SK-N-SH (cell line): ENCODE measurements around the gene WNT2. TPM values are rescaled to one million over a fixed set of nuclear protein-coding genes. Genes with fewer than 3 reads are reported as not detected.

Experiments
- CTCF ChIA-PET: fragments of 300-600, 350-600 bp; formaldehyde crosslinking; extraction: SDS; loops from one replicate; lab custom pipeline; 2021; lab: Yijun Ruan, JAX
- POLR2A ChIA-PET: fragments of 350-600 bp; sonication (Branson Sonifier 250); formaldehyde crosslinking; extraction: SDS; loops from one replicate; lab custom pipeline; 2020; ENCODE audit warnings: antibody characterized with exemption, inconsistent platforms; lab: Yijun Ruan, JAX
- DNase-seq: peaks from one replicate; pipeline ENCODE4 v3.0.0; 2012
- H2AFZ ChIP-seq: fragments of 200-600 bp; sonication (generic); 2 replicates; pipeline ENCODE4 v1.8.1; 2016; ENCODE audit warnings: antibody characterized with exemption, mild to moderate bottlenecking, low read depth
- H3F3A ChIP-seq: fragments of 200-600 bp; sonication (generic); replicated peaks from 2 replicates; pipeline ENCODE3; 2016; ENCODE audit warnings: antibody characterized with exemption, mild to moderate bottlenecking; ENCODE audit not compliant: insufficient read depth
- H3K27ac ChIP-seq, 2 experiments: fragments of 200-500 bp in 1 of 2; fragments of 200-600 bp in 1 of 2; sonication (Bioruptor generic) in 1 of 2; sonication (generic), shearing (Covaris generic) in 1 of 2; 2 replicates each; pipeline versions ENCODE4 v1.5.1 to v1.6.1; 2014 to 2016; ENCODE audit warnings: low read depth in 2 of 2, inconsistent platforms in 1 of 2, low read length in 1 of 2, mild to moderate bottlenecking in 1 of 2, mixed read lengths in 1 of 2
- H3K27me3 ChIP-seq: fragments of 200-600 bp; sonication (generic), shearing (Covaris generic); 2 replicates; pipeline ENCODE4 v1.6.1; 2016; ENCODE audit warnings: mixed run types; ENCODE audit not compliant: insufficient read depth
- H3K36me3 ChIP-seq, 2 experiments: fragments of 200-500 bp in 1 of 2; fragments of 200-600 bp in 1 of 2; sonication (Bioruptor generic) in 1 of 2; sonication (generic) in 1 of 2; replicated peaks in 1 of 2; 2 replicates each; pipeline versions ENCODE3 to v1.5.1; 2014 to 2016; ENCODE audit warnings: low read length in 1 of 2, mild to moderate bottlenecking in 1 of 2; ENCODE audit not compliant: insufficient read depth in 2 of 2, control insufficient read depth in 1 of 2
- H3K4me1 ChIP-seq, 2 experiments: fragments of 200-500 bp in 1 of 2; fragments of 200-600 bp in 1 of 2; sonication (Bioruptor generic) in 1 of 2; sonication (generic), shearing (Covaris generic) in 1 of 2; 2 replicates each; pipeline versions ENCODE4 v1.5.1 to v1.6.1; 2014 to 2016; ENCODE audit warnings: low read depth in 1 of 2, low read length in 1 of 2, mixed run types in 1 of 2; ENCODE audit not compliant: insufficient read depth in 2 of 2, control insufficient read depth in 1 of 2
- H3K4me2 ChIP-seq: fragments of 200-600 bp; sonication (generic), shearing (Covaris generic); 2 replicates; pipeline ENCODE4 v1.6.1; 2017; ENCODE audit warnings: mixed run types
- H3K4me3 ChIP-seq, 2 experiments: fragments of 200-500 bp in 1 of 2; fragments of 200-600 bp in 1 of 2; sonication (Bioruptor generic) in 1 of 2; sonication (generic), shearing (Covaris generic) in 1 of 2; 2 replicates each; pipeline versions ENCODE4 v1.5.1 to v1.8.1; 2014 to 2016; ENCODE audit warnings: low read depth in 2 of 2, inconsistent platforms in 1 of 2, low read length in 1 of 2, mild to moderate bottlenecking in 1 of 2, mixed read lengths in 1 of 2, moderate library complexity in 1 of 2
- H3K79me2 ChIP-seq: fragments of 200-600 bp; sonication (generic); 2 replicates; pipeline ENCODE4 v1.8.1; 2017; ENCODE audit warnings: mild to moderate bottlenecking; ENCODE audit not compliant: insufficient read depth
- H3K9ac ChIP-seq: fragments of 200-600 bp; sonication (generic); 2 replicates; pipeline ENCODE4 v1.6.1; 2017; ENCODE audit warnings: mixed run types
- H3K9me2 ChIP-seq: fragments of 200-600 bp; sonication (generic); 2 replicates; pipeline ENCODE4 v1.6.1; 2017; ENCODE audit warnings: mixed run types
- H3K9me3 ChIP-seq: fragments of 200-600 bp; sonication (generic); 2 replicates; pipeline ENCODE4 v1.6.1; 2017; ENCODE audit warnings: mixed run types, mild to moderate bottlenecking, moderate library complexity
- H4K20me1 ChIP-seq: fragments of 200-600 bp; sonication (generic); 2 replicates; pipeline ENCODE4 v1.6.1; 2017; ENCODE audit warnings: mild to moderate bottlenecking, mixed run types; ENCODE audit not compliant: insufficient read depth
- CHD2 ChIP-seq: fragments of 150-350 bp; IDR thresholded peaks from 2 replicates; pipeline ENCODE4 v1.6.1; 2018; ENCODE audit warnings: low read length; ENCODE audit not compliant: partially characterized antibody
- EZH2phosphoT487 ChIP-seq: fragments of 200-600 bp; sonication (generic); IDR thresholded peaks from 2 replicates; pipeline ENCODE4 v1.6.1; 2017; ENCODE audit warnings: low read depth, mixed run types, mild to moderate bottlenecking, antibody characterized with exemption, moderate library complexity, borderline replicate concordance
- FOXJ3 ChIP-seq: sonication (generic); formaldehyde crosslinking; IDR thresholded peaks from 2 replicates; pipeline ENCODE4 v1.5.1; 2020; ENCODE audit warnings: mild to moderate bottlenecking, missing genetic modification reagents
- JUND ChIP-seq: IDR thresholded peaks from 2 replicates; pipeline ENCODE4 v1.4.0; 2012
- MAX ChIP-seq: IDR thresholded peaks from 2 replicates; pipeline ENCODE4 v1.4.0; 2012; ENCODE audit warnings: low read depth
- MEF2A ChIP-seq: IDR thresholded peaks from 2 replicates; pipeline ENCODE4 v1.4.0; 2012; ENCODE audit warnings: low read depth, borderline replicate concordance
- NFIC ChIP-seq: IDR thresholded peaks from 2 replicates; pipeline ENCODE4 v1.4.0; 2012; ENCODE audit warnings: borderline replicate concordance
- RAD21 ChIP-seq: IDR thresholded peaks from 2 replicates; pipeline ENCODE4 v1.6.1; 2012; ENCODE audit warnings: mild to moderate bottlenecking, low read length
- RCOR1 ChIP-seq: fragments of 150-350 bp; IDR thresholded peaks from 2 replicates; pipeline ENCODE4 v1.6.1; 2017; ENCODE audit warnings: antibody characterized with exemption, low read length
- REST ChIP-seq: IDR thresholded peaks from 2 replicates; pipeline ENCODE4 v1.6.1; 2012; ENCODE audit warnings: mild to moderate bottlenecking, low read depth, low read length, moderate library complexity
- RFX5 ChIP-seq: IDR thresholded peaks from 2 replicates; pipeline ENCODE4 v1.6.1; 2012; ENCODE audit warnings: mild to moderate bottlenecking, improper control_type of control experiment, low read length
- TEAD4 ChIP-seq: IDR thresholded peaks from 2 replicates; pipeline ENCODE4 v1.4.0; 2012; ENCODE audit warnings: mild to moderate bottlenecking, borderline replicate concordance; ENCODE audit not compliant: insufficient read depth
- USF1 ChIP-seq: IDR thresholded peaks from 2 replicates; pipeline ENCODE4 v1.4.0; 2012; ENCODE audit warnings: low read depth, borderline replicate concordance
- ZBTB33 ChIP-seq: IDR thresholded peaks from 2 replicates; pipeline ENCODE4 v1.4.0; 2012; ENCODE audit warnings: low read depth, borderline replicate concordance
- WGBS: methylation state at CpG from one replicate; pipeline ENCODE4 v1.1.6; 2017; ENCODE audit warnings: low lambda C conversion rate; 5-methylcytosine and 5-hydroxymethylcytosine counted together
- polyA plus RNA-seq, 3 experiments: library from polyadenylated mRNA; depleted of rRNA; stranded (reverse); fragments of >200 nt; gene quantifications; 2 replicates each; pipeline ENCODE4 v1.2.3, GENCODE V29; 2012

The WNT2 gene
- polyA plus RNA-seq, 1 of the 3 experiments (the other 2 are of a cell fraction): not detected

GRCh38 chr7:117297606-117298005, 25.3 kb downstream of the WNT2 start:
- H3F3A ChIP-seq: no peaks in the 10 kb centered on the region
- ChIA-PET POLR2A (no interaction called here), CTCF (interaction anchor here (1.1 kb wide), 2 partner anchors 13 to 23 kb away, joined by 3 read pairs; no protein-coding TSS in a partner anchor)
- H3K4me1 ChIP-seq: no peaks in the 10 kb centered on the region
- no peaks in the 10 kb centered on the region for H3K9me2 ChIP-seq
- no peak overlapping the region for H3K27ac ChIP-seq
- peaks cover 43% of the 10 kb centered on the region for H3K27me3 ChIP-seq
- no peak overlapping the region for H2AFZ ChIP-seq
- no peak overlapping the region for H3K9ac ChIP-seq
- no peak overlapping the region for H3K4me2 ChIP-seq
- H3K9me3 ChIP-seq: no peaks in the 10 kb centered on the region
- 50% methylated on average over 12 of the region's 12 CpGs for WGBS
- no peak for TF ChIP-seq MAX
- no peak for TF ChIP-seq RFX5
- no peak for TF ChIP-seq REST
- no peak for TF ChIP-seq JUND
- no peak for TF ChIP-seq NFIC
- TF ChIP-seq MEF2A: no peak
- TF ChIP-seq RAD21: no peak
- no peaks in the 10 kb centered on the region for H3K36me3 ChIP-seq
- DNase-seq: no peak
- H3K4me3 ChIP-seq: no peak overlapping the region
- H3K79me2 ChIP-seq: no peaks in the 10 kb centered on the region
- no peaks in the 10 kb centered on the region for H4K20me1 ChIP-seq

- DNase-seq: no peak
- CTCF ChIA-PET: interaction anchor here (1.3 kb wide), 1 partner anchor 10 kb away, joined by 3 read pairs; no protein-coding TSS in a partner anchor
- no peaks in the 10 kb centered on the region for H3K36me3 ChIP-seq
- H3K27ac ChIP-seq: no peak overlapping the region
- POLR2A ChIA-PET: no interaction called here
- 48% methylated on average over 3 of the region's 3 CpGs for WGBS
- H4K20me1 ChIP-seq: no peaks in the 10 kb centered on the region
- no peak overlapping the region for H3K4me2 ChIP-seq
- H2AFZ ChIP-seq: no peak overlapping the region
- TF ChIP-seq CHD2 (no peak), USF1 (no peak), FOXJ3 (CRISPR knock-in tag) (no peak), MEF2A (no peak), RCOR1 (no peak), EZH2phosphoT487 (no peak), ZBTB33 (no peak), TEAD4 (no peak)
- H3K9me3 ChIP-seq: no peaks in the 10 kb centered on the region
- H3K9ac ChIP-seq: no peak overlapping the region
- no peak overlapping the region for H3K4me3 ChIP-seq
- H3F3A ChIP-seq: no peaks in the 10 kb centered on the region
- H3K79me2 ChIP-seq: no peaks in the 10 kb centered on the region
- no peaks in the 10 kb centered on the region for H3K4me1 ChIP-seq
- peaks cover 43% of the 10 kb centered on the region for H3K27me3 ChIP-seq
- H3K9me2 ChIP-seq: no peaks in the 10 kb centered on the region
Measured at GRCh38 chr7:117296066-117296465, 26.8 kb downstream of the WNT2 start.
